Motor neuron (in vitro differentiated cells): ENCODE results near the gene RGS6. TPM values are rescaled to one million over a fixed set of nuclear protein-coding genes. Genes with fewer than 3 reads are reported as not detected.

ENCODE experiments used
- ATAC-seq, 8 experiments: fragments of 200-7000 bp; cut with Tn5 transposase; replicated peaks in 6 of 8; 2 replicates each; pipeline ENCODE4 v1.8.0; 2021; ENCODE audit warnings: mild to moderate bottlenecking in 8 of 8, moderate library complexity in 8 of 8
- H3K27ac ChIP-seq, 2 donors: fragments of 250-450 bp; sonication (Bioruptor Pico); 2 replicates each; pipeline ENCODE4 v1.9.0; 2021; ENCODE audit warnings: antibody characterized with exemption in 2 of 2, mild to moderate bottlenecking in 2 of 2, moderate library complexity in 1 of 2
- H3K4me1 ChIP-seq, 2 donors: fragments of 250-450 bp; sonication (Bioruptor Pico); replicated peaks in 1 of 2; 2 replicates each; pipeline ENCODE4 v1.6.1; 2021; ENCODE audit warnings: antibody characterized with exemption in 2 of 2, mild to moderate bottlenecking in 2 of 2, moderate library complexity in 1 of 2
- H3K4me3 ChIP-seq, 5 donors: fragments of 250-450 bp; sonication (Bioruptor Pico); 2 replicates each; pipeline ENCODE4 v1.9.0; 2021; ENCODE audit warnings: antibody characterized with exemption in 5 of 5, mild to moderate bottlenecking in 5 of 5, moderate library complexity in 4 of 5
- WGBS, 10 experiments: fragments of 450-650 bp; shearing (Covaris generic); methylation state at CpG; one replicate each; pipeline ENCODE4 v1.0.0; 2022; 5-methylcytosine and 5-hydroxymethylcytosine counted together
- in situ Hi-C, 9 experiments: fragments of 400-800 bp; cut with MboI; loops; one replicate each; pipeline ENCODE4 v1.15.0; 2021; ENCODE audit warnings: low sequenced_read_pairs in 9 of 9, low pct_unique_long_range_greater_than_20kb in 2 of 9; ENCODE audit not compliant: unreplicated experiment in 9 of 9
- total RNA-seq, 8 experiments: library from RNA; unstranded; fragments of 300-600 nt; gene quantifications; 2 replicates each; pipeline versions ENCODE4 v1.2.3 to v1.2.4, GENCODE V29; 2022

The RGS6 gene
- total RNA-seq, 8 experiments from 2014 or later: 0.22 to 15.5 (median 1.3) TPM

DNA sequence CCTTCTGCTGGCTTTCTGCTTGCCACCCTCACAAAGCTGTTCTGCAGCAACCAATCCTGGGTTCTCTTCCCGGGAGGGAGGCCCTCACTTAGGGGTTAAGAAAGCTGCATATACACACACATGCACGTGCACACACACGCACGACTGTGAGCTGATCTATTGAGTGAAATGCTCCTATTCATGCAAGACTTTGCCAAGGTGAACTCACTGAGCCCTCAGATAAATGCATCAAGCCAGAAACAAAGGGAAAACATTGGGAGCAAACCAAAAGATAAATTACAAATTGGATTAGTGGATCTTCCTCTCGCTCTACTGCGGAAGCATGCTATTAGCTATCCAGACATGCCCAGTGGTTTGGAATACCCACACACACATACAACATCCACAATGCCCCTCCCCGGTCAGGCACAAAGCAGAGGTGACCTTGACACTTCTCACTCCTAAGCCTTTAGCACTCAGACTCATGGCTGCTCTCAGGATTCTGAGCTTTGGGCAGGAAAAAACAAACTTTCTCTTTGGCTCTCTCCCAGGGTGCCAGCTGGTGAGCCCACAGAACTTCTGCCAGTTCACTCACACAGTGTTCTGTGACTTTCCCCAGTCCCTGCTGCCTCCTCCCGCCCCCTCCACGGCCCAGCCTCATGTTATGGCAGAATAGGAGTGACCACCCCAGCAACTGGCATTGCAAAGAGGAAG, 641.6 kb downstream of the RGS6 start:
- peak in 1 of 8 experiments; percentile 25 for ATAC-seq
- Histone ChIP-seq H3K27ac (no peak overlapping the region), H3K4me3 (no peak overlapping the region), H3K4me1 (no peaks in the 10 kb centered on the region)
- in situ Hi-C loops: no loop called here
- 30 to 88% (median 83%) methylated on average over 2 to 5 of the region's 9 CpGs; no CpG with 5 or more reads in 5 of the 10 experiments for WGBS, 10 experiments

DNA sequence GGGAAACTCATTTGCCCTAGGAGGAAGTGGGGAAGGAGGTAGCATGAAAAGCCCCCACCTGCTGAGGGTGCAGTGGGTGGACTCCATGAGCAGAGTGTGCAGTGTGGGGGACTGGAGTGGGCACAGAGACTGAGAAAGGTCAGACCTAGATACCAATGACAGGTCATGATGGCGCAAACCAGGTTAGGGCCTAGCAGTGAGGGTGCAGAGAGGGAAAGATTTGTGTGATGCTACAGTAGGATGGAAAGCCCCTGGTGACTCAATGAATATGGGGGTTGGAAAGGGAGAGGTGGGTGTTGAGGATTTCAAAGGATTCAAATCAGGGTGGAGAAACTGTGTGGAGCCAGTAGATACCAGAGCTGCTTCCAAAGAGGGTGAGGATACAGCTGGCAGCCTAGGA, 642.5 kb downstream of the RGS6 start:
- in situ Hi-C loops: no loop called here
- H3K4me1 ChIP-seq: no peaks in the 10 kb centered on the region
- no peak for ATAC-seq
- no peak overlapping the region for H3K4me3 ChIP-seq
- 100% methylated on average over 1 of the region's 1 CpG; no CpG with 5 or more reads in 7 of the 10 experiments for WGBS, 10 experiments
- no peak overlapping the region for H3K27ac ChIP-seq

DNA sequence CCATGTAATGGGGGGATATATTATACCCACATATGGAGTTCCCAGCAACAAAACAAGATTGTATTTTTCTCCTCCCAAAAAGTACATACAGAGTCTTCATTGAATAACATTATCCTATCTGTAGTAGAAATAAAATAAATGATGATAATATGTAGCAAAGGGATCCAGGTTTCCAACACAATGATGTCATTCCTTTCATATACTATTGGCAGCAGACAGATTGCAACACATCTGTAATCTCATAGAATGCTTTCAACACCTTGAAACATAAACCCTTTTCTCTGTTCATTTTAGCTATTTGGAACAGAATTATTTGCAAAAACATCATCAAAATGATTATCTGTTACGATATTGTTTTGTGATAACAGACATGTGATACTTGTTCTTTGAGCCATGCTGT, 644.0 kb downstream of the RGS6 start:
- Histone ChIP-seq H3K27ac (no peak overlapping the region), H3K4me3 (no peak overlapping the region), H3K4me1 (no peaks in the 10 kb centered on the region)
- in situ Hi-C loops: no loop called here
- ATAC-seq: no peak
- 20 to 54% (median 42%) methylated on average over 1 of the region's 1 CpG; no CpG with 5 or more reads in 4 of the 10 experiments for WGBS, 10 experiments

DNA sequence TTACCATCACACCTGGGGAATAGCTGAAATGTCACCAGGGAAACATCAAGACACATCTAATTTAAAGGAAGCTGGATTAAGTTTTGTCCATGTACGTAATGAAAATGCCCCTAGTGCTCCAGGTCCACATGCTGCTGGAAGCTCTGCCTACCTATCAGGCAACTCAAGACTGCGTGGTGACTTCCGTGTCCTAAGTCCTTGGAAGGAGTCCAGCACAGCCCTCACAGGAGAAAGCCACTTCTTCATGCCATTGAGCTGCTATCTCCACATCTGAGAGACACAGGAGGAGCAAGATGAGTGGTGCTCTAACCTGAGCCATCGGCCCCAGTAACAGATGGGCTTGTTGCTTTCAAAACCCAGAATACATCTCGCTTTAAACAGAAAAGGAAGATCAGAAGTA, 645.3 kb downstream of the RGS6 start:
- ATAC-seq: no peak
- in situ Hi-C loops: no loop called here
- 31 to 82% (median 65%) methylated on average over 1 to 5 of the region's 5 CpGs; no CpG with 5 or more reads in 4 of the 10 experiments for WGBS, 10 experiments

DNA sequence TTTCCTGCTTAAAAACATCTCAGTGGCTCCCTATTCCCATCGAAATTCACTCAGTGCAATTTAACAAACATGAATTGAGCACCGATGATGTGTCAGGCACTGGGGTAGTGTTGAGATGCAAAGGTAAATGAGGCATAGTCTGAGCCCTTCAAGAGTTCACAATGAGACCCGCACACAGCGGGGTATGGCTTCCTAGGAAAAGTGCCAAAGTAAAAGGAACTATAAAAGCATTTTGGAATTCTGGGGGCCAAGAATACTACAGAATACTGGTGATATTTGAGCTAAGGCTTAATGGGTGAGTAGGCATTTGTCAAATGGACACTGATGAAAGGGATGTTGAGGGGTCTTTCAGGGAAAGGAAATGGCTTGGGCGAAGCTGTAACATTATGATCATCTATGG, 646.3 kb downstream of the RGS6 start:
- Histone ChIP-seq H3K4me3 (no peak overlapping the region), H3K4me1 (no peaks in the 10 kb centered on the region), H3K27ac (no peak overlapping the region)
- no peak for ATAC-seq
- in situ Hi-C loops: no loop called here
- WGBS, 10 experiments: 11 to 100% (median 82%) methylated on average over 1 to 5 of the region's 5 CpGs; no CpG with 5 or more reads in 1 of the 10 experiments

More for the DNA sequence above, 645.3 kb downstream of the RGS6 start:
- H3K27ac ChIP-seq: no peak overlapping the region
- no peak overlapping the region for H3K4me3 ChIP-seq
- H3K4me1 ChIP-seq: no peaks in the 10 kb centered on the region

DNA sequence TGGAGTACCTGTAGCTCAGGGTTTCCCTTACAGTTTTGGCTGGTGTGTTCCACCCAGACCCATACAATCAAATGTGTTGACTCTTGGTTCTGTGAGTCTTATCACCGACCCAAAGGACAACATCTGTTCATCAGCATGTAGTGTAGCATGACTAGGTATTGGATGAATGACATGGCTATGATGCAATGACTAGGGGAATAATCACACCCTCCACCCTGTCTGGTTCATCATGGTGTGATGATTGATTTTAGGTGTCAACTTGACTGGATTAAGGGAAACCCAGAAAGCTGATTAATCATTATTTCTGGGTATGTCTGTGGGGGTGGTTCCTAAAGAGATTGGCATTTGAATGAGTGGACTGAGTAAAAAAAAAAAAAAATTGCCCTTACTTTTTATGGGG, 650.4 kb downstream of the RGS6 start:
- in situ Hi-C loops: no loop called here
- no peak overlapping the region for H3K4me3 ChIP-seq
- H3K27ac ChIP-seq: no peak overlapping the region
- 17 to 100% (median 57%) methylated on average over 1 of the region's 1 CpG; no CpG with 5 or more reads in 6 of the 10 experiments for WGBS, 10 experiments
- H3K4me1 ChIP-seq: no peaks in the 10 kb centered on the region
- ATAC-seq: peak in 2 of 8 experiments; percentile 50 to 59

DNA sequence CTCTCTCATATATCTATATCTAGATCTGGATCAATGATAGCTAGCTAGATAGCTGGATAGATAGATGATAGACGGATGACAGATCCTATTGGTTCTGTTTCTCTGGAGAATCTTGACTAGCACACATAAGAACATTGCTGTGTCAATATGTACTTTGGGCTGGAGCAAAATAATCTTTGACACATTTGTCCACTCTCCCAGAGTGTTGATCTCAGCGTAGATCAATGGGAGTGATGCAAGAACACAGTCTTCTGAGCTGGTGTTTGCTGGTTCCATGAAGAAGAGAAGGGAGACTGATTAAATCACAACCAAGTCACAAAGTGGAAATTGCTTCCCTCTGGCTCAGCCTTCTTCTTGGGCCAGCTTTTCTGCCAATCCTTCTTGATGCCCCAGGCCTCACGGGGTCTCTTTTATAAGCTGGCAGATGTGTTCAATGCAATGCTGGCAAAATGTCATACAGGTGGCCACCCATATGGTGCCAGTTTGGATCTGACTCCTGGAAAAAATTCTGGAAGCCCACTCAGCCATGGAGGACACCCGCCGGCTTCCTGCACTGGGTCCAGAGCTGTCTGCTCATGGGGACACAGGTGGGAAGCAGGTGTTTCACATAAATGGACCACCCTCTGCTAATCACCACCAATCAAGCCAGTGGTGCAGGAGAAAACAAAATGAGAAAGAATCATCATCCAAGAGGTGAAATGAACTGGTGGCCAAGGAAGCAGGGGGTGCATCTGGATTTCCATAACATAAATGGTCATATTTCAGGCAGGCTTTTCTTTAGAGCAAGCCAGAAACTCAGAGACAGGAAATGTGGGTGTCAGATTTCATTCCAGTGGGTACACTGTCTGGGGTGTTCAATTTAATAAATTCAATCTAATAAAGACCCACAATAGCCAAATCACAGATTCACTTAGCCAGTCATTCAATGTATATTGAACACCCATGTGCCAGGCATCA, 651.4 kb downstream of the RGS6 start:
- no peaks in the 10 kb centered on the region for H3K4me1 ChIP-seq
- in situ Hi-C loops: no loop called here
- WGBS, 10 experiments: 16 to 100% (median 86%) methylated on average over 1 to 3 of the region's 5 CpGs; no CpG with 5 or more reads in 3 of the 10 experiments
- ATAC-seq: no peak
- H3K27ac ChIP-seq: no peak overlapping the region
- no peak overlapping the region for H3K4me3 ChIP-seq

DNA sequence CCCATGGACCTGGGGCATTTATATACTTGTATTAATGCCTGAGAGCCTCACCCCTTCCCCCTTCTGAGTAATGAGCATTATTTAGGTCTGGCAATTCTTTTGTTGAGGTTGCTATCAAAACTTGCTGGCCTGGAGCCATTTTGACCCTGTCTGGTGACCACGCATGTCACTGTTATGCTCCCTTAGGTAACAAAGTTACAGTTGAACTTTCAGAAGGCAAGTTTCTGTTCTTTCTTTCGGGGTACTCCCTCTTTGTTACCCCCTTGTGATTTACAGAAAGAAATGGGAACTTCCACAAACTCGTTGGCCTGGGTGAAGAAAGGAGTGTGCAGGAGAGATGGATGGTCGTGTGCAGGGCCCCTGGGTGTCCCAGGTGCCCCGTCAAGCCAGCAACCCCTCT, 656.3 kb downstream of the RGS6 start:
- in situ Hi-C loops: no loop called here
- WGBS, 10 experiments: 0 to 90% (median 63%) methylated on average over 1 to 4 of the region's 5 CpGs; no CpG with 5 or more reads in 1 of the 10 experiments
- H3K4me1 ChIP-seq: no peaks in the 10 kb centered on the region
- H3K27ac ChIP-seq: no peak overlapping the region
- ATAC-seq: no peak
- H3K4me3 ChIP-seq: no peak overlapping the region

DNA sequence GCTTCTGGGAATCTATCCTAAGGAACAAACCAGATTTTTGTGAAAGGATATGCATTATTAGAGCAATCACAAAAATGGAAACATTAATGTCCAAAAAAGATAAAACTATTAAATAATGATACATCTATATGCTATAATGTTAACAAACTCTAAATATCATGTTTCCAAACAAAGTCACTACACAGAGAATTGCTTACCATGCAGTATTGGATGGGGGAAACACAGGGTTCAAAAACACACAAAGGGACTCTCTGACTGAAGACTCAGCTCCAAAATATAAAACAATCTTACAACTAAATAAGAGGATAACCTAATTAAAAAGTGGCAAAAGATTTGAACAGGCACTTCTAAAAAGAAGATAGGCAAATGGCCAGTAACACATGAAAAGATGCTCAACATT, 657.4 kb downstream of the RGS6 start:
- Histone ChIP-seq H3K27ac (no peak overlapping the region), H3K4me3 (no peak overlapping the region), H3K4me1 (peaks cover 0 to under 1% of the 10 kb centered on the region in 2 donors)
- in situ Hi-C loops: no loop called here
- no peak for ATAC-seq

DNA sequence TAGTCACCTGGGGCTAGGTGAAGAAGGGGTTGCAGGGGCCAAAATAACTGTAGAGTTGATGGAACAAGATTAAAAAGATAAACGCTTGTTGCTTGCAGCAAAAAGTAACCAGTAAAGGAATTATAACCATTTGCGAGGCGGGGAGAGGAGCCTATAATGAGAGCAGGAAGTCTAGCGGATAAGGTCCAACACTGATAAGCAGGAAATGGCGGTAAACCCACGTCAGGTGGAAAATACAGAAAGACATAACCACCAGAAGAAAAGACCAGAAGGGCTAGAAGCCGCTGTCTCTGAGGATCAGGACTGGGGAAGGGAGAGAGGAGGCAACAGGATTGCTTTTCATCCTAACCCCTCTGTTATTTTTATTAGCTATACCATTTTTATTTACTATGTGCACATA, 658.3 kb downstream of the RGS6 start:
- ATAC-seq: no peak
- Histone ChIP-seq H3K4me3 (no peak overlapping the region), H3K27ac (no peak overlapping the region), H3K4me1 (peaks cover 3 to 8% of the 10 kb centered on the region in 2 donors)
- WGBS, 10 experiments: 24 to 100% (median 88%) methylated on average over 1 to 7 of the region's 7 CpGs; no CpG with 5 or more reads in 1 of the 10 experiments
- in situ Hi-C loops: no loop called here

DNA sequence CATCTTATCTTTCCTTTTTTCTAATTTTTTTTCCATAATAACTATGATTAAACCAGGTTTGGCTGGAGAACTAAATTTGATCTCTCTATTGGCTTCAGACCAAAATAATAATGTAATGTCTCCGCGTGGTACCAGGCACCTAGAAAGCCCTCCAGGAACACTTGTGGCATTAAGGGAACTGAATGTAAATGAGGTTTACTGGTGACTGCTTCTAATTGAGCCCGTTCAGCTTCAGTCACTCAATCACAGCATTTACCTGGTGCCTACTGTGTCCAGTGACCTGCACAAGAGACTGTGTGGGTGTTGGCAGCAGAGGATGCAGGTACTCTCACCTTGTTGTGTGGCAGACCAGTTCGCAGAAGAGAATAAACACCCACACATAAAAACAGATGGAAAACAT, 659.2 kb downstream of the RGS6 start:
- no peak for ATAC-seq
- H3K4me3 ChIP-seq: no peak overlapping the region
- 60 to 100% (median 88%) methylated on average over 1 to 4 of the region's 4 CpGs; no CpG with 5 or more reads in 1 of the 10 experiments for WGBS, 10 experiments
- peaks cover 3 to 8% of the 10 kb centered on the region in 2 donors for H3K4me1 ChIP-seq
- H3K27ac ChIP-seq: no peak overlapping the region
- in situ Hi-C loops: no loop called here

DNA sequence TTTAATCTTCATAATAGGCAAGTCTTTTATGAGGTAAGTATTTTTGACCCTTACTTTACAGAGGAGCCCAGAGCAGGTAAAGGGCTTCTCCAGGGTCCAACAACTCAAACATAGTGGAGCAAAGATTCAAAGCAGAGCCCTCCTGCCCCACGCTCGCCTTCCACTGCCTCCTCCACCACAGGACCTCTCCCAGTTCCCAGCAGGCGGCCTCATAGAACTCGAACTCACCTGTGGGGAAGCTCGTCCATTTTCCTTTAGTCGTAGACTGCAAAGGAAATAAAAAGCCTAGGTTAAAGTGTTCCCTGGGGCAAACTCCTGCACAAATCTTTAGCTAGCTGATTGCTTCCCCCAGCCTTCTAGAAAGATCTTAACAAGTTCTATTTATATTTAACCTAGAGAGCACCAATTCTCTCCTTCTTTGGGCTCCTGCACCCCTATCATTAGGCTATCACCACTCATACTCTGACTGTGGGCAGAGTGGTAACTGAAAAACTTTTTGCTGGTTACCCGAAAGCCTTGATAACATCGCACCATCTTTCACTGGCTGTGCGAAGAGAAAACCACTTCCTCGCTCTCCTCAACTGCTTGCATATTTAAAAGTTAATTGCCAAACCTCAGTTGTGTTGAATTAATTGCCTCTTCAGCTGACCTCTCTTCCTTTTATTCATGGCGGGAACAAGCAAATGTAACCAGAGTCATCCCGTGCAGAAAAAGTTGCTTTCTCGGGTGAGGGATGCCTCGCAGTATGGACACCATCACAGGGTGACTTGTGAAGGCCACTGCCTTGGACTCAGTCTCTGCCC, 662.1 kb downstream of the RGS6 start:
- ATAC-seq: no peak
- 43 to 86% (median 79%) methylated on average over 1 to 12 of the region's 14 CpGs for WGBS, 10 experiments
- Histone ChIP-seq H3K4me1 (peaks cover 7 to 16% of the 10 kb centered on the region in 2 donors), H3K4me3 (no peak overlapping the region), H3K27ac (no peak overlapping the region)
- in situ Hi-C loops: no loop called here
